ENCODE data around the gene SELENOV. TPM values are rescaled to one million over a fixed set of nuclear protein-coding genes. Genes with fewer than 3 reads are reported as not detected.
A peak's percentile ranks its signal among the peaks of the same experiment; 100 is the strongest.

Gene SELENOV, protein sequence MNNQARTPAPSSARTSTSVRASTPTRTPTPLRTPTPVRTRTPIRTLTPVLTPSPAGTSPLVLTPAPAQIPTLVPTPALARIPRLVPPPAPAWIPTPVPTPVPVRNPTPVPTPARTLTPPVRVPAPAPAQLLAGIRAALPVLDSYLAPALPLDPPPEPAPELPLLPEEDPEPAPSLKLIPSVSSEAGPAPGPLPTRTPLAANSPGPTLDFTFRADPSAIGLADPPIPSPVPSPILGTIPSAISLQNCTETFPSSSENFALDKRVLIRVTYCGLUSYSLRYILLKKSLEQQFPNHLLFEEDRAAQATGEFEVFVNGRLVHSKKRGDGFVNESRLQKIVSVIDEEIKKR
- total RNA-seq (not detected), polyA plus RNA-seq (not detected)
- long read RNA-seq, donor 1: 0 reads
- long read RNA-seq, donor 2: 0 reads
- long read RNA-seq, donor 3: 0 reads
- long read RNA-seq, donor 4: 0 reads
- long read RNA-seq, donor 5: 0 reads

GRCh38 chr19:39514840-39515550 lies at the start of gene SELENOV:
Gene SELENOV, plus strand, starts transcription at chr19:39515139. Its CDS starts 74 bp downstream, at chr19:39515213.
- ATAC-seq (ENCODE audit: insufficient read depth, low FRiP score) (no peak), DNase-seq (peak in 2 of 3 donors; percentile 53 to 57)
- Histone ChIP-seq H3K4me1 (ENCODE audit: control insufficient read depth in 5 of 5, insufficient read depth in 5 of 5, low read length in 5 of 5) (peaks cover 0 to 8% (median 0%) of the 10 kb centered on the region in 5 donors), H3K36me3 (ENCODE audit: control insufficient read depth in 4 of 4, insufficient read depth in 4 of 4, low read length in 4 of 4) (no peaks in the 10 kb centered on the region), H3K9me3 (ENCODE audit: control insufficient read depth in 4 of 4, insufficient read depth in 3 of 4, low read length in 3 of 4) (no peaks in the 10 kb centered on the region), H3K4me3 (no peak within 1 kb of the TSS), H3K9ac (ENCODE audit: insufficient read depth in 1 of 2, low read length in 2 of 2) (no peak within 1 kb of the TSS), H3K27me3 (ENCODE audit: control insufficient read depth in 3 of 3, insufficient read depth in 3 of 3, low read length in 2 of 3) (peaks cover 0 to 38% (median 26%) of the 10 kb centered on the region in 3 donors), H3K27ac (ENCODE audit: low read depth in 1 of 2, low read length in 1 of 2) (no peak within 1 kb of the TSS)
- no peak for TF ChIP-seq CTCF (IDR thresholded peaks at IDR 0.05; ENCODE audit: control extremely low read depth, extremely low read depth)
- WGBS, 2 donors: 1 to 2% methylated on average over 47 to 56 of the region's 56 CpGs

- Histone ChIP-seq H3K4me3 (no peak overlapping the region), H3K9me3 (ENCODE audit: control insufficient read depth in 4 of 4, insufficient read depth in 3 of 4, low read length in 3 of 4) (no peaks in the 10 kb centered on the region), H3K4me1 (ENCODE audit: control insufficient read depth in 5 of 5, insufficient read depth in 5 of 5, low read length in 5 of 5) (no peaks in the 10 kb centered on the region), H3K27ac (ENCODE audit: low read depth in 1 of 2, low read length in 1 of 2) (no peak overlapping the region), H3K36me3 (ENCODE audit: control insufficient read depth in 4 of 4, insufficient read depth in 4 of 4, low read length in 4 of 4) (peaks cover 37 to 63% (median 51%) of the 10 kb centered on the region in 4 donors), H3K27me3 (ENCODE audit: control insufficient read depth in 3 of 3, insufficient read depth in 3 of 3, low read length in 2 of 3) (no peaks in the 10 kb centered on the region), H3K9ac (ENCODE audit: insufficient read depth in 1 of 2, low read length in 2 of 2) (no peak overlapping the region)
- ATAC-seq (ENCODE audit: insufficient read depth, low FRiP score) (no peak), DNase-seq (no peak)
- TF ChIP-seq CTCF (IDR thresholded peaks at IDR 0.05; ENCODE audit: control extremely low read depth, extremely low read depth): no peak
- WGBS, 2 donors: 97 to 98% methylated on average over 18 of the region's 18 CpGs
These were observed 48.8 kb upstream of the SELENOV start for GRCh38 chr19:39465956-39466747.

DNA sequence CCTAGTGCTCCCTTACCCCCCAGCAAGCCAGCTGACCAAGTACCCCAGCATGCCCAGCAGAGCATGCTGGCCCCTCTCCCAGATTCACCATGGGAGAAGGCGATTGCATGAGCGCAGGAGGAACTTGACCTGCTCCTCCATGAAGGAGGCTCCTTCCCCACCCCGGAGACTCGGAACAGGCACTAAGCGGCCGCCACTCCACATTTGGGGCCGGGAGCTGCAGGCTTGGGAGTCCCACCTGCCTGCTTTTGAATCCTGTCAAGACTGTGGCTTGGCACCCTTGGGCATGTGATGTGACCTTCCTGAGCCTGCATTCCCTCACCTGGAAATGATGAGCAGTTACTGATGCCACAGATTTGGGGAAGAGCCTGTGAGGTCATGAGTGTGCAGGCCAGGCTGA lies 47.0 kb upstream of the SELENOV start:
- Histone ChIP-seq H3K27ac (ENCODE audit: low read depth in 1 of 2, low read length in 1 of 2) (no peak overlapping the region), H3K9me3 (ENCODE audit: control insufficient read depth in 4 of 4, insufficient read depth in 3 of 4, low read length in 3 of 4) (peaks cover 0 to 2% (median 0%) of the 10 kb centered on the region in 4 donors), H3K27me3 (ENCODE audit: control insufficient read depth in 3 of 3, insufficient read depth in 3 of 3, low read length in 2 of 3) (no peaks in the 10 kb centered on the region), H3K9ac (ENCODE audit: insufficient read depth in 1 of 2, low read length in 2 of 2) (no peak overlapping the region), H3K4me1 (ENCODE audit: control insufficient read depth in 5 of 5, insufficient read depth in 5 of 5, low read length in 5 of 5) (no peaks in the 10 kb centered on the region), H3K36me3 (ENCODE audit: control insufficient read depth in 4 of 4, insufficient read depth in 4 of 4, low read length in 4 of 4) (peaks cover 46 to 79% (median 61%) of the 10 kb centered on the region in 4 donors), H3K4me3 (no peak overlapping the region)
- DNase-seq (no peak), ATAC-seq (ENCODE audit: insufficient read depth, low FRiP score) (no peak)
- WGBS, 2 donors: 95 to 96% methylated on average over 7 of the region's 7 CpGs
- no peak for TF ChIP-seq CTCF (IDR thresholded peaks at IDR 0.05; ENCODE audit: control extremely low read depth, extremely low read depth)
